Effector CD4-positive, alpha-beta T cell (primary cell): Measurements from ENCODE around the gene DRP2.
"Not testable (repeated sequence)": the region's sequence is repeated elsewhere in the genome, so short reads cannot be mapped to it uniquely, and the experiment has no call there.

Source experiments
- DNase-seq: peaks from one replicate; pipeline ENCODE4 v3.0.0-alpha.2; 2020

DRP2 gene

GRCh38 chrX:101252634-101253033, 33.0 kb downstream of the DRP2 start:
- DNase-seq = no peak

- DNase-seq = no peak
Measured at GRCh38 chrX:101257448-101258258, 38.1 kb downstream of the DRP2 start.

- no peak for DNase-seq
Measured at GRCh38 chrX:101258259-101258581, 38.6 kb downstream of the DRP2 start.

- DNase-seq = no peak
Measured at GRCh38 chrX:101260435-101260834, 40.8 kb downstream of the DRP2 start.

- no peak for DNase-seq
Measured at GRCh38 chrX:101262590-101262989, 43.0 kb downstream of the DRP2 start.

GRCh38 chrX:101263766-101264165, 44.2 kb downstream of the DRP2 start:
- DNase-seq = no peak

- no peak for DNase-seq
Measured at GRCh38 chrX:101265869-101266428, 46.4 kb downstream of the DRP2 start.

GRCh38 chrX:101274198-101274597, 54.6 kb downstream of the DRP2 start:
- no peak for DNase-seq

- no peak for DNase-seq
Measured at GRCh38 chrX:101276238-101276637, 56.7 kb downstream of the DRP2 start.

GRCh38 chrX:101287402-101287801, 67.8 kb downstream of the DRP2 start:
- no peak for DNase-seq

GRCh38 chrX:101290957-101291603, 71.5 kb downstream of the DRP2 start, which contains the start of gene TAF7L:
Gene TAF7L (minus strand): TSS chrX:101291334. CDS start chrX:101287543, 3,791 bp downstream.
- no peak for DNase-seq

- not testable (repeated sequence) for DNase-seq
Measured at GRCh38 chrX:101295603-101296002, 76.0 kb downstream of the DRP2 start.

- no peak for DNase-seq
Measured at GRCh38 chrX:101303790-101304189, 84.2 kb downstream of the DRP2 start.
